Keratinocyte (primary cell): ENCODE results near the gene FLAD1. TPM values are rescaled to one million over a fixed set of nuclear protein-coding genes. Genes with fewer than 3 reads are reported as not detected.

ENCODE experiments used
- DNase-seq: peaks from one replicate; pipeline ENCODE4 v3.0.0-alpha.2; 2011; ENCODE audit warnings: low read depth, missing footprints, low spot score
- FAIRE-seq: peaks from 2 replicates; lab custom pipeline; 2011; peaks lifted over from hg19 to GRCh38; lab: Jason Lieb, UNC
- H2AFZ ChIP-seq: 2 replicates; pipeline ENCODE4 v1.6.0; 2012; ENCODE audit warnings: low read length, control low read depth, inconsistent platforms; ENCODE audit not compliant: control insufficient read depth
- H3K27ac ChIP-seq: 2 replicates; pipeline ENCODE4 v1.5.1; 2011; ENCODE audit warnings: low read length; ENCODE audit not compliant: control insufficient read depth, insufficient read depth
- H3K27me3 ChIP-seq: 3 replicates; pipeline ENCODE4 v1.6.0; 2011; ENCODE audit warnings: low read length; ENCODE audit not compliant: control insufficient read depth, insufficient read depth; ENCODE audit errors: extremely low read depth
- H3K36me3 ChIP-seq, 2 experiments: 2 replicates in 1 of 2; 3 replicates in 1 of 2; pipeline ENCODE4 v1.5.1; 2011; ENCODE audit warnings: low read length in 2 of 2, mild to moderate bottlenecking in 1 of 2; ENCODE audit not compliant: control insufficient read depth in 2 of 2, insufficient read depth in 2 of 2; ENCODE audit errors: extremely low read depth in 1 of 2
- H3K4me1 ChIP-seq: 3 replicates; pipeline ENCODE4 v1.5.1; 2011; ENCODE audit warnings: low read length; ENCODE audit not compliant: control insufficient read depth, insufficient read depth; ENCODE audit errors: extremely low read depth
- H3K4me2 ChIP-seq: 3 replicates; pipeline ENCODE4 v1.6.0; 2011; ENCODE audit warnings: low read depth, low read length; ENCODE audit not compliant: control insufficient read depth, insufficient read depth; ENCODE audit errors: extremely low read depth
- H3K4me3 ChIP-seq, 3 experiments: fragments of 200-600 bp in 1 of 3; sonication (generic) in 1 of 3; 2 replicates in 2 of 3; 3 replicates in 1 of 3; pipeline ENCODE4 v1.5.1; 2011 to 2016; ENCODE audit warnings: low read length in 3 of 3, mild to moderate bottlenecking in 3 of 3, control low read depth in 2 of 3, inconsistent platforms in 1 of 3, low read depth in 1 of 3, mixed read lengths in 1 of 3, mixed run types in 1 of 3, moderate library complexity in 1 of 3; ENCODE audit not compliant: control insufficient read depth in 2 of 3, insufficient read depth in 2 of 3; ENCODE audit errors: extremely low read depth in 1 of 3
- H3K79me2 ChIP-seq: 2 replicates; pipeline ENCODE4 v1.6.0; 2012; ENCODE audit warnings: low read length; ENCODE audit not compliant: control insufficient read depth, insufficient read depth
- H3K9ac ChIP-seq: 3 replicates; pipeline ENCODE4 v1.6.0; 2011; ENCODE audit warnings: low read length; ENCODE audit not compliant: control insufficient read depth, insufficient read depth; ENCODE audit errors: extremely low read depth
- H3K9me1 ChIP-seq: 3 replicates; pipeline ENCODE4 v1.6.0; 2011; ENCODE audit warnings: low read length; ENCODE audit not compliant: control insufficient read depth, insufficient read depth; ENCODE audit errors: extremely low read depth
- H3K9me3 ChIP-seq: 2 replicates; pipeline ENCODE4 v1.5.1; 2012; ENCODE audit warnings: low read depth, low read length; ENCODE audit not compliant: control insufficient read depth
- H4K20me1 ChIP-seq: 3 replicates; pipeline ENCODE4 v1.6.0; 2011; ENCODE audit warnings: low read length; ENCODE audit not compliant: control insufficient read depth, insufficient read depth; ENCODE audit errors: extremely low read depth
- EZH2 ChIP-seq: IDR thresholded peaks from one replicate; pipeline ENCODE4 v1.6.1; 2012; ENCODE audit warnings: inconsistent platforms, mild to moderate bottlenecking, low read length, moderate library complexity
- dilution Hi-C: fragments of 300-500 bp; cut with MboI; formaldehyde crosslinking; loops from one replicate; pipeline ENCODE4 v1.7.0; 2020; ENCODE audit warnings: low sequenced_read_pairs; ENCODE audit not compliant: extremely low pct_ligation_motif_present
- polyA plus RNA-seq, 5 experiments: library from polyadenylated mRNA; depleted of rRNA in 3 of 5; stranded (reverse) in 3 of 5; stranded (forward) in 1 of 5; unstranded in 1 of 5; fragments of >200 nt; gene quantifications; 1 replicate in 1 of 5; 2 replicates in 3 of 5; 3 replicates in 1 of 5; pipeline versions ENCODE4 v1.2.1 to v1.2.3, GENCODE V29; 2011 to 2012; ENCODE audit warnings: missing spikeins in 2 of 5, low read depth in 1 of 5, low replicate concordance in 1 of 5
- TF ChIP-seq, protein P1 (sequence below), 3 experiments: IDR thresholded peaks in 1 of 3; conservative IDR thresholded peaks in 1 of 3; optimal IDR thresholded peaks in 1 of 3; 2 replicates in 2 of 3; 3 replicates in 1 of 3; pipeline versions ENCODE3 to v1.5.1; 2011; ENCODE audit warnings: low read length in 3 of 3, mild to moderate bottlenecking in 3 of 3, moderate library complexity in 2 of 3, control low read depth in 1 of 3, inconsistent platforms in 1 of 3; ENCODE audit not compliant: insufficient read depth in 2 of 3; ENCODE audit errors: extremely low read depth in 1 of 3

The FLAD1 gene
- polyA plus RNA-seq, 1 donor (not counting 4 experiments of a cell fraction or from before 2014, with no cell fraction given), result 51.4 TPM

DNA sequence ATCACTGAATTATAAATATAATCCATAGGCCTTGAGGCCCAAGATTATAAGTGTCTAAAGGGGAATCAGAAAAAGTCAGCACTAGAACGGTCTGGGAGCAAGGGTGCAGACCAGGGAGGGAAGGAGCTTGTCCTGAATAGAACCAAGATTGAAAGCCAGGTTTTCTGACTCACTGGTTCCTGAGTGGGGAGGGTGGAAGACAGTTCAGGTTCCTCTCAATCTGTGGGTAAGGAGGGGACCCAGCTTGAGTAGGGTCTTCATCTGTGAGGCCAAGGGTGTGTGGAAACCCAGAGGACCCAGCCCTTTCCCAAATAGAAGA, 11.1 kb downstream of the FLAD1 start:
- H3K4me2 ChIP-seq, result no peak overlapping the region
- peaks cover 4% of the 10 kb centered on the region for H3K4me1 ChIP-seq
- H3K36me3 ChIP-seq, result peaks cover 7 to 12% of the 10 kb centered on the region in 2 experiments
- no peak overlapping the region for H3K27ac ChIP-seq
- H2AFZ ChIP-seq, result no peak overlapping the region
- DNase-seq, result no peak
- dilution Hi-C loops, result no loop called here
- FAIRE-seq, result no peak
- no peaks in the 10 kb centered on the region for H4K20me1 ChIP-seq
- H3K9ac ChIP-seq, result no peak overlapping the region
- H3K9me1 ChIP-seq, result no peaks in the 10 kb centered on the region
- no peak overlapping the region for H3K4me3 ChIP-seq
- H3K9me3 ChIP-seq, result no peaks in the 10 kb centered on the region
- no peak for TF ChIP-seq EZH2
- TF ChIP-seq, protein P1, sequence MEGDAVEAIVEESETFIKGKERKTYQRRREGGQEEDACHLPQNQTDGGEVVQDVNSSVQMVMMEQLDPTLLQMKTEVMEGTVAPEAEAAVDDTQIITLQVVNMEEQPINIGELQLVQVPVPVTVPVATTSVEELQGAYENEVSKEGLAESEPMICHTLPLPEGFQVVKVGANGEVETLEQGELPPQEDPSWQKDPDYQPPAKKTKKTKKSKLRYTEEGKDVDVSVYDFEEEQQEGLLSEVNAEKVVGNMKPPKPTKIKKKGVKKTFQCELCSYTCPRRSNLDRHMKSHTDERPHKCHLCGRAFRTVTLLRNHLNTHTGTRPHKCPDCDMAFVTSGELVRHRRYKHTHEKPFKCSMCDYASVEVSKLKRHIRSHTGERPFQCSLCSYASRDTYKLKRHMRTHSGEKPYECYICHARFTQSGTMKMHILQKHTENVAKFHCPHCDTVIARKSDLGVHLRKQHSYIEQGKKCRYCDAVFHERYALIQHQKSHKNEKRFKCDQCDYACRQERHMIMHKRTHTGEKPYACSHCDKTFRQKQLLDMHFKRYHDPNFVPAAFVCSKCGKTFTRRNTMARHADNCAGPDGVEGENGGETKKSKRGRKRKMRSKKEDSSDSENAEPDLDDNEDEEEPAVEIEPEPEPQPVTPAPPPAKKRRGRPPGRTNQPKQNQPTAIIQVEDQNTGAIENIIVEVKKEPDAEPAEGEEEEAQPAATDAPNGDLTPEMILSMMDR (optimal IDR thresholded peaks at IDR 0.05 in 1 of 3, IDR thresholded peaks at IDR 0.05 in 1 of 3, conservative IDR thresholded peaks at IDR 0.05 in 1 of 3; ENCODE audit: extremely low read depth in 1 of 3, insufficient read depth in 2 of 3, low read length in 3 of 3), result no peak
- no peaks in the 10 kb centered on the region for H3K27me3 ChIP-seq
- H3K79me2 ChIP-seq, result peaks cover 4% of the 10 kb centered on the region

DNA sequence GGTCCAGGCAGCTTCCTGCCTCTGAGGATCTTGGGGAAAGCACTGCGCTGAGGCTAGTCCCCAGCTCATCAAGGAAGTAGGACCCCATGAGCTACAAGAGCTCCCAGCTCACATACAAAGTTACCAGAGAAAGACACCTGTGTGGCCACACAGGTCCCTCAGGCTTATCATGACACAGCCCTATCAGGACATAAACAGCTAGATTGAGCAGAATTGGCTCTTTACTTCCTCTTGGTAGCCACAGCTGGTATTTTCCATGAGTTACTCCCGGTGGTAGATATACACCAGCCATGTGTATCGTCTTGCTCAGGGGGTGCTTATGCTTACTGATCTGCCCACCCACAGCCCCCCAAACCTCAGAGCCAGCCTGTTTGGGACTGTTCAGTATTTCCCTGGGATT, 11.4 kb downstream of the FLAD1 start:
- H3K36me3 ChIP-seq, result peaks cover 4 to 9% of the 10 kb centered on the region in 2 experiments
- H3K27ac ChIP-seq, result no peak overlapping the region
- no peaks in the 10 kb centered on the region for H3K9me1 ChIP-seq
- H3K4me1 ChIP-seq, result peaks cover 6% of the 10 kb centered on the region
- no peaks in the 10 kb centered on the region for H3K27me3 ChIP-seq
- H3K9ac ChIP-seq, result no peak overlapping the region
- no peak for TF ChIP-seq EZH2
- TF ChIP-seq, protein P1 (optimal IDR thresholded peaks at IDR 0.05 in 1 of 3, IDR thresholded peaks at IDR 0.05 in 1 of 3, conservative IDR thresholded peaks at IDR 0.05 in 1 of 3; ENCODE audit: extremely low read depth in 1 of 3, insufficient read depth in 2 of 3, low read length in 3 of 3), result no peak
- DNase-seq (no peak), FAIRE-seq (no peak)
- peaks cover 3% of the 10 kb centered on the region for H3K79me2 ChIP-seq
- H3K4me3 ChIP-seq, result no peak overlapping the region
- no peak overlapping the region for H2AFZ ChIP-seq
- H3K4me2 ChIP-seq, result no peak overlapping the region
- dilution Hi-C loops, result no loop called here
- H4K20me1 ChIP-seq, result no peaks in the 10 kb centered on the region
- H3K9me3 ChIP-seq, result no peaks in the 10 kb centered on the region
